ENCODE measurements around the gene PCSK4. TPM values are rescaled to one million over a fixed set of nuclear protein-coding genes. Genes with fewer than 3 reads are reported as not detected.

PCSK4 gene
- total RNA-seq, 1 experiment from 2014 or later, result 9.9 TPM

Other genes starting within 250 kb of the PCSK4 start
- gene ATP5F1D, start 248.6 kb downstream of the PCSK4 start, total RNA-seq (2021; ENCODE audit: unreplicated experiment), result 218 TPM
- 118 TPM for gene MIDN, start 241.8 kb downstream of the PCSK4 start, total RNA-seq (2021; ENCODE audit: unreplicated experiment)
- 66.6 TPM for gene CIRBP, start 221.0 kb downstream of the PCSK4 start, total RNA-seq (2021; ENCODE audit: unreplicated experiment)
- 133 TPM for gene FAM174C, start 214.8 kb downstream of the PCSK4 start, total RNA-seq (2021; ENCODE audit: unreplicated experiment)
- 7.8 TPM for gene EFNA2, start 204.5 kb downstream of the PCSK4 start, total RNA-seq (2021; ENCODE audit: unreplicated experiment)
- 73.0 TPM for gene NDUFS7, start 106.4 kb downstream of the PCSK4 start, total RNA-seq (2021; ENCODE audit: unreplicated experiment)
- 21.2 TPM for gene GAMT, start 88.8 kb downstream of the PCSK4 start, total RNA-seq (2021; ENCODE audit: unreplicated experiment)
- 195 TPM for gene DAZAP1, start 82.8 kb downstream of the PCSK4 start, total RNA-seq (2021; ENCODE audit: unreplicated experiment)
- 1,067 TPM for gene RPS15, start 52.0 kb downstream of the PCSK4 start, total RNA-seq (2021; ENCODE audit: unreplicated experiment)
- 11.9 TPM for gene APC2, start 40.2 kb downstream of the PCSK4 start, total RNA-seq (2021; ENCODE audit: unreplicated experiment)
- 34.7 TPM for gene C19orf25, start 11.1 kb downstream of the PCSK4 start, total RNA-seq (2021; ENCODE audit: unreplicated experiment)
- 9.2 TPM for gene REEP6, start 831 bp upstream of the PCSK4 start, total RNA-seq (2021; ENCODE audit: unreplicated experiment)
- gene ADAMTSL5, start 22.7 kb upstream of the PCSK4 start, total RNA-seq (2021; ENCODE audit: unreplicated experiment), result 20.6 TPM
- not detected for gene PLK5, start 33.7 kb upstream of the PCSK4 start, total RNA-seq (2021; ENCODE audit: unreplicated experiment)
- 73.7 TPM for gene MEX3D, start 78.0 kb upstream of the PCSK4 start, total RNA-seq (2021; ENCODE audit: unreplicated experiment)
- 139 TPM for gene MBD3, start 102.5 kb upstream of the PCSK4 start, total RNA-seq (2021; ENCODE audit: unreplicated experiment)
- 300 TPM for gene UQCR11, start 115.1 kb upstream of the PCSK4 start, total RNA-seq (2021; ENCODE audit: unreplicated experiment)
- gene TCF3, start 162.3 kb upstream of the PCSK4 start, total RNA-seq (2021; ENCODE audit: unreplicated experiment), result 175 TPM

Data from Panc1 (cell line).